GM21528 (cell line): Measurements from ENCODE around the gene ZBTB9.
"Not testable (repeated sequence)": the region's sequence is repeated elsewhere in the genome, so short reads cannot be mapped to it uniquely, and the experiment has no call there.

Experiments
- ATAC-seq: cut with Tn5 transposase; IDR thresholded peaks from one replicate; pipeline ENCODE4 v1.9.1; 2021; ENCODE audit warnings: mild to moderate bottlenecking, moderate library complexity; ENCODE audit not compliant: unreplicated experiment, low FRiP score

The ZBTB9 gene

DNA sequence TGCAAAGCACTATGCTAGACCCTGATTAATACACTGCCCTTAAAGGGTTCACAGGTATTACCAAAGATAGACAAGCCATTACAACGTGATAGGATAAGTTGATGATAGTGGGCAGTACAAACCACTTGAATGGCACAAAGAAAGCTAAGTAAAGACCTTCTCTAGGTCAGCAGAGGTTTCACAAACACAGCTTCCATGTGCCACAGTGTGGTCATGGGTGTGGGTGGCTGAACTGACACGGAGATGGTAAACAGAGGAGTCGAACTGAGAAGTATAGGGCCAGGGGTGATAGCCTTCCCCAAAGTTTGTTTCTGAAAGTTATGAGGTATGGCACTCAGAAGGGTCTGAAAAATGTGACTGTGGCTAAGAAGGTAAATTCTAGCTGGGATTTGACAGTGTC lies 4.3 kb downstream of the ZBTB9 start:
- ATAC-seq = no peak

DNA sequence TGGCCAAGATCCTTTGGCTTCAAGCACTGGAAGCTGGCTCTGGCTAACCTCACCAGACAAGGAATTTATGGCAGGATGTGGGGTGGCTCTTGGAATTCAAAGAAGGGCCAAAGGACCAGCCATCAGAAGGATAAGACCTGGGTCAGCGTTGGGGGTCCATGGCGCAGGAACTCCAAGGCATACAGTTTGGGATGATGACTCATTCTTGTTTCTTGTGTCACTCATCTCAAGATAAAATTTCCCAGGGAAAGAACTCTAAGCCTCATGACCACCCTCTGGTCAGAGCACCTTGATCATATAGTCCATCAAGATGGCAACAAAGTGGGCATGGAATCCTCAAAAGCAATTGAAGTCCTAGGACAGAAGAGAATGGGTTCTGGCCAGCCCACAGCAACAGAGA lies 4.8 kb downstream of the ZBTB9 start:
- no peak for ATAC-seq

DNA sequence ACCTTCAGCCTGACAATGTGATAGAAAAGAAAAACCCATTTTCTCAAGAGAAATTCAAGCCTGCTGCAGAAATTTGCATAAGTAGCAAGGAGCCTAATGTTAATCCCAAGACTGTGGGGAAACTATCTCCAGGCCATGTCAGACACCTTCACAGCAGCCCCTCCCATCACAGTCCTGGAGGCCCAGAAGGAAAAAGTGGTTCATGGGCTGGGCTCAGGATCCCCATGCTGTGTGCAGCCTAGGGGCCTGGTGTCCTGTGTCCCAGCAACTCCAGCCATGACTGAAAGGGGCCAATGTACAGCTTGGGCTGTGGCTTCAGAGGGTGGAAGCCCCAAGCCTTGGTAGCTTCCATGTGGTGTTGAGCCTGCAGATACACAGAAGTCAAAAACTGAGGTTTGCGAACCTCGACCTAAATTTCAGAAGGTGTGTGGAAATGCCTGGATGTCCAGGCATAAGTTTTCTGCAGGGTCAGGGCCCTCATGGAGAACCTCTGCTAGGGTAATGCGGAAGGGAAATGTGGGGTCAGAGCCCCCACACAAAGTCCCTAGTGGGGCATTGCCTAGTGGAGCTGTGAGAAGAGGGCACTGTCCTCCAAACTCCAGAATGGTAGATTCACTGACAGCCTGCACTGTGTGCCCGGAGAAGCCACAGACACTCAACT lies 11.8 kb downstream of the ZBTB9 start:
- ATAC-seq = no peak

DNA sequence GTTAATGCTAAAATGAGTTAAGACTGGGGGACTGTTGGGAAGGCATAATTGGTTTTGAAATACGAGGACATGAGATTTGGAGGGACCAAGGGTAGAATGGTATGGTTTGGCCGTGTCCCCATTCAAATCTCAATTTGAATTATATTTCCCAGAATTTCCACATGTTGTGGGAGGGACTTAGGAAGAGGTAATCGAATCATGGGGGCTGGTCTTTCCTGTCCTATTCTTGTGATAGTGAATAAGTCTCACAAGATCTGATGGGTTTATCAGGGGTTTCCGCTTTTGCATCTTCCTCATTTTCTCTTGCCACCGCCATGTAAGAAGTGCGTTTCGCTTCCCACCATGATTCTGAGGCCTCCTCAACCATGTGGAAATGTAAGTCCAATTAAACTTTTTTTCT lies 12.7 kb downstream of the ZBTB9 start:
- ATAC-seq = no peak

DNA sequence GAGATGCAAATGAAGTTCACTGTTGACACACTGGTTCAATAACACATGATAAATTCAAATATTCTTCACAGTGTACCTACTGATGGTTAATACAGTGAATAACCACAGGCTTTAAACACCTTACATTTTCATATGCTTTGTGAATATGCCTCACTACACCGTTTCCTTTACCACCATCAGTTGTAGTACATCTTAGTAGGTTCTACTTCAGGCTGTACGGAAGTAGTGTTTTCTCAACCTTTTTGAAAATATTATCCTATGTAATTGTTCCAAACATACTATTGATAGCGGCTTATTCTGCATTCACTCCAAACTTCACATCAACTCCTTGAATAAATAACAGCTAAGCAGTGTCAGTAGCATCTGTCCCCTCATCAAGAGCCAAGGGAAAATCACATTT lies 15.3 kb downstream of the ZBTB9 start:
- no peak for ATAC-seq

DNA sequence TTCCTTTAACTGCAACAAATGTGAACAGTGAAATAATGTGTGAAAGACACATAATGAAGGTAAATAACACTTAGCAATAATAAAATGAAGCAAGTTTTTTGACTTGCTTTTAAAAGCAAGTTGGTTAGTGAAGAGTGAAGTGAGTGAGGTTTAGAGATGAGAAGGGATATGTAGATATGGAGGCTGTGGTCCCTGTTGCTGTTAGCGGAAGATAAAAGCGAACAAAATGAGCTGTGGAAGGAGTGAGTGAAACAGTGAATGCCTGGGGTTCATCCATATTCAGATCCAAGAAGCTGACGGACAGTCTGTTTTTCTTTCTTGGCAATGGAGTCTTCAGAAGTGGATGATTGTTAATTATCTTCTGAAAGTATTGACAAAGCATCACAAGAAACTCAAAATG lies 23.5 kb downstream of the ZBTB9 start:
- no peak for ATAC-seq

DNA sequence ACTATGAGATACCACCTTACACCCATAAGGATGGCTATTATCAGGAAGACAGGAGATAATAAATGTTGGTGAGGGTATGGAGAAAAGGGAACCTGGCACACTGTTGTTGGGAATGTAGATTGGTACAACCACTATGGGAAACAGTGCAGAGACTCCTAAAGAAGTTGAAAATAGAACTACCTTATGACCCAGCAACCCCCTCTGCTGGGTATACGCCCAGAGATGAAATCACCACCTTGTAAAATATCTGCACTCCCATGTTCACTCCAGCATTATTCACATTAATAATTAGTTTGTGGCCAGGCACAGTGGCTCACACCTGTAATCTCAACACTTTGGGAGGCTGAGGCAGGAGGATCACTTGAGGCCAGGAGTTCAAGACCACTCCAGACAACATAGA lies 26.8 kb downstream of the ZBTB9 start:
- no peak for ATAC-seq

DNA sequence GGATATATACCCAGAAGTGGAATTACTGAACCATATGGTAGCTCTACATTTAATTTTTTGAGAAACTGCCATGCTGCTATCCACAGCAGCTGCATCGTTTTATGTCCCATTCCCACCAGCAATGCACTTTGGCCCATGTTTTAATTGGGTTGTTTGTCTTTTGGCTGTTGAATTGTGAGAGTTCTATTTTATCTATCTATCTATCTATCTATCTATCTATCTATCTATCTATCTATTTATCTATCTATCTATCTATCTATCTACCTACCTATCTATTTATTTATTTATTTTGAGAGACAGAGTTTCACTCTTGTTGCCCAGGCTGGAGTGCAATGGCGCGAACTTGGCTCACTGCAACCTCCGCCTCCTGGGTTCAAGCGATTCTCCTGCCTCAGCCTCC lies 28.2 kb downstream of the ZBTB9 start:
- ATAC-seq = not testable (repeated sequence)

DNA sequence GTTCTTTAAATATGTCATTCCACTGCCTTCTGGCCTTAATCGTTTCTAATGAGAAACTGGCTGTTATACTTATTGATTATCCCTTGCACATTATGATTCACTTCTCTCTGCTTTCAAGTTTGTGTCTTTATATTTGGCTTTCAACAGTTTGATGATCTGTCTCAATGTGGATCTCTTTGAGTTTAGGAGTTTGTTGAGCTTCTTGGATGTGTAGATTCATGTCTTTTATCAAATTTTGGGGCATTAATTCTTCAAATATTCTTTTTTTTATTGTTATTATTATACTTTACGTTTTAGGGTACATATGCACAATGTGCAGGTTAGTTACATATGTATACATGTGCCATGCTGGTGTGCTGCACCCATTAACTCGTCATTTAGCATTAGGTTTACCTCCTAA lies 29.3 kb downstream of the ZBTB9 start:
- ATAC-seq = no peak

DNA sequence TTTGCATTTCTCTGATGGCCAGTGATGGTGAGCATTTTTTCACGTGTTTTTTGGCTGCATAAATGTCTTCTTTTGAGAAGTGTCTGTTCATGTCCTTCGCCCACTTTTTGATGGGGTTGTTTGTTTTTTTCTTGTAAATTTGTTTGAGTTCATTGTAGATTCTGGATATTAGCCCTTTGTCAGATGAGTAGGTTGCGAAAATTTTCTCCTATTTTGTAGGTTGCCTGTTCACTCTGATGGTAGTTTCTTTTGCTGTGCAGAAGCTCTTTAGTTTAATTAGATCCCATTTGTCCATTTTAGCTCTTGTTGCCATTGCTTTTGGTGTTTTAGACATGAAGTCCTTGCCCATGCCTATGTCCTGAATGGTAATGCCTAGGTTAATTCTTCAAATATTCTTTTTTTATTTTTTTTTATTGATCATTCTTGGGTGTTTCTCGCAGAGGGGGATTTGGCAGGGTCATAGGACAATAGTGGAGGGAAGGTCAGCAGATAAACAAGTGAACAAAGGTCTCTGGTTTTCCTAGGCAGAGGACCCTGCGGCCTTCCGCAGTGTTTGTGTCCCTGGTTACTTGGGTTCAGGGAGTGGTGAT lies 30.4 kb downstream of the ZBTB9 start:
- not testable (repeated sequence) for ATAC-seq

DNA sequence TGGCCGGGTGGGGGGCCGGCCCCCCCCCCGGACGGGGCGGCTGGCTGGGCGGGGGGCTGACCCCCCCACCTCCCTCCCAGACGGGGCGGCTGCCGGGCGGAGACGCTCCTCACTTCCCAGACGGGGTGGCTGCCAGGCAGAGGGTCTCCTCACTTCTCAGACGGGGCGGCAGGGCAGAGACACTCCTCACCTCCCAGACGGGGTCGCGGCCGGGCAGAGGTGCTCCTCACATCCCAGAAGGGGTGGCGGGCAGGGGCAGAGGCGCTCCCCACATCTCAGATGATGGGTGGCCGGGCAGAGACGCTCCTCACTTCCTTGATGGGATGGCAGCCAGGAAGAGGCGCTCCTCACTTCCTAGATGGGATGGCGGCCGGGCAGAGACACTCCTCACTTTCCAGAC lies 31.3 kb downstream of the ZBTB9 start:
- ATAC-seq = not testable (repeated sequence)

DNA sequence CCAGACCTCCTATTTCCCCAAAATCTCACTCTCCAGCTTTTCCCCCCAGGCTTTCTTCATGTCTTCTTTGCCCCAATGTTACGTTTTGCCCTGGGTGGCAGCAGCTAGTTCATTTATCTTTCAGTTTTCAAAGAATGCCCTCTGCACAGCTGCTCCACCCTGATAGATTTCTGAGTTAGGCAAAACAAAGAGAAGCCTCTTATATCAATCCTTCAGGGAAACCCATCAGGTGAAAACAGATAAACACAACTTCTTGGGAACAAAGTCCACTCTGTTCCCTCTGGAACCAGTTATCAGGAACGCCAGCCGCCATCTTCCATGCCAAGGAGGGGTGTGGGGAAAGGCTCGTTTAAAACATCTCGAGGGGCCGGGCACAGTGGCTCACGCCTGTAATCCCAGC lies 34.0 kb downstream of the ZBTB9 start:
- ATAC-seq = no peak

DNA sequence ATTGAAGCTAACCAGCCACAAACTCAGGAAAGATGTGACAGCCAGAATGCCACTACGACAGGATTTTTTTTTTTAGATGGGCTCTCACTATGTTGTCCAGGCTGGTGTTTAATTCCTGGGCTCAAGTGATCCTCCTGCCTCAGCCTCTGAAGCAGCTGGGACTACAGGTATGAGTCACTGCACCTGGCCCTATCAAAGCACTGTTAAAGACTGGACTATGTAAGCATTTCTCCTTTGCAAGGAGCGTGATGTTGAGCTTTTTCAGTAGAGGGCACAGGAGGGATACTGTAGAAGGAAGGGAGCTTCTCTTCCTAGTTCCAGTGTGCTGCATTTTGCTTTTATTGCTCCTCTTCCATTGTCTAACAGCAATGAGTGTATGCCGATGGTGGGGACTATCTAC lies 35.8 kb downstream of the ZBTB9 start:
- ATAC-seq = no peak

DNA sequence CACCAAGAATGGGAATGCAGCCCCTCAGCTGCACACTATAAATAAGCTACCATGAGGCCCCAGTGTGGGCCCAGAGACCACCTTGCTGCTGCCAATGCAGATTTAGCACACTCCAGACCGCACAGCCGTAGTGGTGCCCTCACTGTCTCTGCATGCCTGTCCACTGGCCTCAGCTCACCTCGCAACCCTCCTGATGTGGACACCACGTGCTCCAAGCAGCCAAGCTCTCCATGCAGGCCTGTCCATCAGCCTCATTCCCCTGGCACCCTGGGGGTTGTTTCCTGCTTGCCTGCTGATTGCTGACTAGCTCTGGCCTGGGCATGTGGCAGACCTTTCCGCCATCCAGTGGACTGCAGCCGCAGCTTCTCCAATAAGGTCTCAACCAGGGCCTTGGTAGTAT lies 36.2 kb downstream of the ZBTB9 start:
- no peak for ATAC-seq

DNA sequence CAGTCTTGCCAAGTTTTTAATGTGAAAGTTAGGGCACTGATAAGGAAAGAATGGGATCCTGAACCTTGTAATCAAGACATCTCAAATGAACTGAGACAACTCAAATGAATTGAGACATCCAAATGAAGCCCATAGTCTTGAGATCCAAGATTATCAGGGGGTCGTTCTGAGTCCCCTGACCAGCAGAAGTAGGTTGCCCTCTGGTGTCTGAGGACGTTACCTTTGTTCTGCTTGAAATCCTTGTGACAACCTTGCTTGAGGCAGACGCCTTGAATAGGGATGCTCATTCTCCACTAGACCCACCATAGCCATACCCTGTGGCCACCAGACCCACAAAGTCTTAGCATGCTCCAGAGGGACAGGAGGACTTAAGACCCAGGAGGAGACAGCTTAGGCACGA lies 37.7 kb downstream of the ZBTB9 start:
- ATAC-seq = no peak

DNA sequence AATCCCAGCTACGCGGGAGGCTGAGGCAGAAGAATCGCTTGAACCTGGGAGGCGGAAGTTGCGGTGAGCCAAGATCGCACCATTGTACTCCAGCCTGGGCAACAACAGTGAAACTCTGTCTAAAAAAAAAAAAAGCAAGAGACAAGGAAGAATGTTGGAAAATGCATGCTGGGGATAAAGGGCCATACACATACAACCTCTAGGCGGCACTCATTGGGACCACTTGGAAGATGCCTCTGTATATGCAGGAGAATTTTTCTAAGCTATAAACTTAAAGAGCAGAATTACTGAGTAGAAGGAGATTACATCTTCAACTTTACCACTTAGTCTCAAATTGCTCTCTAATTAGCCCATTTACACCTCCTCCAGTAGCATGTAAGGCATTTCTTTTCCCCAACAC lies 42.8 kb downstream of the ZBTB9 start:
- ATAC-seq = no peak

DNA sequence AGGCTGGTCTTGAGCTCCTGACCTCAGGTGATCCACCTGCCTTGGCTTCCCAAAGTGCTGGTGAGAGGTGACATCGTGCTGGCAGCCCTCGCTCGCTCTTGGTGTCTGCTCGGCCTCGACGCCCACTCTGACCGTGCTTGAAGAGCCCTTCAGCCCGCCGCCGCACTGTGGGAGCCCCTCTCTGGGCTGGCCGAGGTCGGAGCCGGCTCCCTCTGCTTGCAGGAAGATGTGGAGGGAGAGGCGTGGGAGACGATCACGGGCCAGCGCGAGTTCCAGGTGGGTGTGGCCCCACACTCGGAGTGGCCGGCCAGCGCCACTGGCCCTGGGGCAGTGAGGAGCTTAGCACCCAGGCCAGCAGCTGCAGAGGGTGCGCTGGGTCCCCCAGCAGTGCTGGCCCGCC lies 48.1 kb downstream of the ZBTB9 start:
- ATAC-seq = no peak

DNA sequence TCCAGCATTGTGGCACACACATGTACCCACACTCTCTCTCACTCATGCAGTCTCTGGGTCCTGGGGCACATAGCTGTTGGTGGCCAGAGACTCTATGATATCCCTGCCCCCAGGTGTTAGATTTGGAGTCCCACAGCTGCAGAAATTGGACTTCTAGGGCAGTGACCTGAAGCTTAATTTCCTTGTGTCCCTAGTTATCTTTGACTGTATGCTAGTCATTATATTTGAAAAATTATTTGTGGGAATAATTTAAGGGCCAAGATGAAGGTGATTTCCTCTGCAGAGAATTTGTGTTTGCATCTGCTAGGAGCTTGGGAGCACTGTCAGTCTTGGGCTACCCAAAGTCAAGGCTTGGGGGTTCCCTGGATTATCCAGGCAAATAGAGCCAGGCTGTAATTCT lies 50.1 kb downstream of the ZBTB9 start:
- no peak for ATAC-seq

DNA sequence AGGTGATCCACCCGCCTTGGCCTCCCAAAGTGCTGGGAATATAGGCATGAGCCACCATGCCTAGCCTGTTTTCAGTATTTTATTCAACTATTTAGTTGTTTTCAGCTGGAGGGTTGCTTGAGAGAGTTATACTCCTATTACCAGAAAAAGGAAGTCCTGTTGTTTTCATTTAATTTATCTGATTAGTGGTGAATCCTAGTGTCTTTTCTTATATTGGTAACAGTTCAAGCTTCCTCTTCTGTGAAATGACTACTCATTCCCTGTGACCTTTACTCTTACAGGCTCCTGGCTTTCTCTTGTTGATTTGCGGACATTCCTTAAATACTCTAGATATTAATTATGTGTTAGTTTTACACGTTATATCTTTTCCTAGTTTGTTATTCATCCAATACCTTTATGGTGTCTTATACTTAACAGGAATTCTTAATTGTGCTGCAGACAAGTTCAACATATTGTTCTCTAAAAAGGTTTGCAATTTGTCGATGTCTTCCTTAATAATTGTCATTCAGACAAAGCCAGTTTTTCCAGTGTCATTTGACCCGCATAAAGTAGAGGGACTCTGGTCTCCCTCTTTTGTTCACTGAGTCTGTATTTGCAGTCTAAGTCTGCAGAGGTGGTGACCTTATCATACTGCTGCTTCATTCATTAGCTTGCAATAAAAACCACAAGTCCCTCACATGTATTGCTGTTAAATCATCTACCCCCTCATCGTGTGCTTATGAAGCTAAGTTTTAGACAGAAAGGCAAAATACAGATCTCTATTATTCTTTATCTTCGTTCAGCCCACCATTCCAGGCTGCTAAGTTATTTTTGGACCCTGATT lies 51.4 kb downstream of the ZBTB9 start:
- no peak for ATAC-seq
